Measurements from ENCODE around the gene KBTBD7. TPM values are rescaled to one million over a fixed set of nuclear protein-coding genes. Genes with fewer than 3 reads are reported as not detected.

KBTBD7 gene
- total RNA-seq, 2 experiments from 2014 or later: 2.3 to 2.5 TPM

DNA sequence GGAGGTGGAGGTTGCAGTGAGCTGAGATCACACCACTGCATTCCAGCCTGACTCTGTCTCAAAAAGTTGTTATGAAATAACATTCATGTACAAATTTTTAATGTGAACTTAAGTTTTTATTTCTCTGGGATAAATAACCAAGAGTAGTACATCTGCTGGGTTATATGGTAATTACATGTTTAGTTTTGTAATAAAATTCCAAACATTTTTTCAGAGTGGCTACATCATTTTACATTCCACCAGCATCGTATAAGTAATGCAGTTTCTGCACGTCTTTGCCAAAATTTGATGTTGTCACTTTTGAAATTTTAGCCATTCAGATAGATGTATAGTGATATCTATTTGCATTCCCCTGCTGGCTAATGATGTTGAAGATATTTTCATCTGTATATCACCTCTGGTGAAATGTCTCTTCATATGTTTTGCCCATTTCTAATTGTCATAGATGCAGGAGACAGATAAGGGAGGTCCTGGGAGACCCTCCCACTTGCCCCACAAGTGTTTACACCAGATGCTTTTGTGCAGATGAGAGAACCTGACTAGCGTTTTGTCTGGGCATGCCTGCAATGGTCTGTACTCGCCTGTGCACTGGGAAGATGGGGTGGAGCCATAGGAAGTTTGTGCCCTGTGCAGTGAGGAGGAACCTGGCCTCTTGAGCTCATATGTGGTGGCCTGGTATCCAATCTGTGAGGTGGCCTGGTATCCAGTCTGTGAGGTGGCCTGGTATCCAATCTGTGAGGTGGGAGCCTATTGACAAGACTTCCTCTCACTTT, 49.0 kb downstream of the KBTBD7 start:
- H3K4me3 Mint-ChIP-seq: no peak overlapping the region
- POLR2A ChIA-PET: no interaction called here
- no peaks in the 10 kb centered on the region for H3K4me1 Mint-ChIP-seq (ENCODE audit: low read depth)
- peaks cover 35% of the 10 kb centered on the region for H3K9me3 Mint-ChIP-seq
- DNase-seq: no peak
- H3K27me3 Mint-ChIP-seq: no peaks in the 10 kb centered on the region
- TF ChIP-seq, protein P1, sequence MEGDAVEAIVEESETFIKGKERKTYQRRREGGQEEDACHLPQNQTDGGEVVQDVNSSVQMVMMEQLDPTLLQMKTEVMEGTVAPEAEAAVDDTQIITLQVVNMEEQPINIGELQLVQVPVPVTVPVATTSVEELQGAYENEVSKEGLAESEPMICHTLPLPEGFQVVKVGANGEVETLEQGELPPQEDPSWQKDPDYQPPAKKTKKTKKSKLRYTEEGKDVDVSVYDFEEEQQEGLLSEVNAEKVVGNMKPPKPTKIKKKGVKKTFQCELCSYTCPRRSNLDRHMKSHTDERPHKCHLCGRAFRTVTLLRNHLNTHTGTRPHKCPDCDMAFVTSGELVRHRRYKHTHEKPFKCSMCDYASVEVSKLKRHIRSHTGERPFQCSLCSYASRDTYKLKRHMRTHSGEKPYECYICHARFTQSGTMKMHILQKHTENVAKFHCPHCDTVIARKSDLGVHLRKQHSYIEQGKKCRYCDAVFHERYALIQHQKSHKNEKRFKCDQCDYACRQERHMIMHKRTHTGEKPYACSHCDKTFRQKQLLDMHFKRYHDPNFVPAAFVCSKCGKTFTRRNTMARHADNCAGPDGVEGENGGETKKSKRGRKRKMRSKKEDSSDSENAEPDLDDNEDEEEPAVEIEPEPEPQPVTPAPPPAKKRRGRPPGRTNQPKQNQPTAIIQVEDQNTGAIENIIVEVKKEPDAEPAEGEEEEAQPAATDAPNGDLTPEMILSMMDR (IDR thresholded peaks at IDR 0.05): no peak
- CTCF ChIA-PET: no interaction called here
- ATAC-seq: no peak
- no peak overlapping the region for H3K27ac Mint-ChIP-seq
- intact Hi-C loops (cut with micrococcal nuclease): no loop called here
- H3K36me3 Mint-ChIP-seq (ENCODE audit: low read depth): peaks cover 41% of the 10 kb centered on the region

DNA sequence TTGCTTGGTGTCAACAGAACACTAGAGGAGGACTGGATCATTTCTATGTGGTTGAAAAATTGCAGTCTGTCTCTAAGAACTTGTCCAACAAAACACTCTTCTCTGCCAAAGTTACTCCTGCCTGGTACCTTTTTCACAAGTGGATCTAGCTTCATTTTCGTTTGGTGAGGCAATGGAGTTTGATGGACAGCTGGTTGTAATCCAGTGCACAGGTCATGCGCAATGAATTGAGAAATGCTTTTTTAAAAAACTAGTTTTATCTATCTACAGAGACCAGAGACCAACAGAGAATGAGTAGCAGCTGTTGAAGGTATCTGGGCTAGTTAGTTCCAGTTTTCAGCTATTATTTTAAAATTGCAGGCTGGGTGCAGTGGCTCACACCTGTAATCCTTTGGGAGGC, 49.8 kb downstream of the KBTBD7 start:
- no peak for DNase-seq
- no peak overlapping the region for H3K27ac Mint-ChIP-seq
- no peak for ATAC-seq
- no peaks in the 10 kb centered on the region for H3K27me3 Mint-ChIP-seq
- ChIA-PET CTCF (interaction anchor here (1.4 kb wide), 1 partner anchor 78 kb away, joined by 3 read pairs; no protein-coding TSS in a partner anchor), POLR2A (no interaction called here)
- peaks cover 4% of the 10 kb centered on the region for H3K4me1 Mint-ChIP-seq (ENCODE audit: low read depth)
- no peak overlapping the region for H3K4me3 Mint-ChIP-seq
- TF ChIP-seq, protein P1 (IDR thresholded peaks at IDR 0.05): no peak
- peaks cover 28% of the 10 kb centered on the region for H3K9me3 Mint-ChIP-seq
- H3K36me3 Mint-ChIP-seq (ENCODE audit: low read depth): peaks cover 33% of the 10 kb centered on the region
- intact Hi-C loops (cut with micrococcal nuclease): no loop called here

Other genes with a start within 250 kb of the KBTBD7 start
- 10 to 100 TPM; 85.2 to 88.2 TPM for gene ELF1, start 175.3 kb downstream of the KBTBD7 start, total RNA-seq
- gene WBP4, start 133.1 kb downstream of the KBTBD7 start, total RNA-seq: 10 to 100 TPM in 1 of 2 experiments, 1 to 10 TPM in 1; 9.6 to 11.8 TPM
- 1 to 10 TPM; 3.9 to 4.5 TPM for gene KBTBD6, start 61.8 kb downstream of the KBTBD7 start, total RNA-seq
- gene MTRF1, start 69.0 kb upstream of the KBTBD7 start, total RNA-seq: 10 to 100 TPM; 22.6 to 23.4 TPM
- gene NAA16, start 116.7 kb upstream of the KBTBD7 start, total RNA-seq: 10 to 100 TPM; 23.5 to 32.8 TPM

Measured in activated CD8-positive, alpha-beta T cell treated with anti-CD3 and anti-CD28 coated beads for 36 hours (primary cell).